Measurements from ENCODE around the gene ZNF611.

- TF ChIP-seq CTCF (IDR thresholded peaks at IDR 0.05) (no peak), POLR2AphosphoS5 (IDR thresholded peaks at IDR 0.05) (no peak)
Measured at GRCh38 chr19:52722062-52723003, 12.5 kb downstream of the ZNF611 start.
